HL-60 (cell line): ENCODE data around the gene CD48.

ENCODE experiments used
- CTCF ChIP-seq: IDR thresholded peaks from one replicate; pipeline ENCODE4 v1.5.1; 2011; ENCODE audit warnings: low read length, control low read depth, inconsistent platforms; ENCODE audit not compliant: insufficient read depth
- REST ChIP-seq: IDR thresholded peaks from 2 replicates; pipeline ENCODE4 v1.6.1; 2012; ENCODE audit warnings: low read depth; ENCODE audit not compliant: insufficient replicate concordance

DNA sequence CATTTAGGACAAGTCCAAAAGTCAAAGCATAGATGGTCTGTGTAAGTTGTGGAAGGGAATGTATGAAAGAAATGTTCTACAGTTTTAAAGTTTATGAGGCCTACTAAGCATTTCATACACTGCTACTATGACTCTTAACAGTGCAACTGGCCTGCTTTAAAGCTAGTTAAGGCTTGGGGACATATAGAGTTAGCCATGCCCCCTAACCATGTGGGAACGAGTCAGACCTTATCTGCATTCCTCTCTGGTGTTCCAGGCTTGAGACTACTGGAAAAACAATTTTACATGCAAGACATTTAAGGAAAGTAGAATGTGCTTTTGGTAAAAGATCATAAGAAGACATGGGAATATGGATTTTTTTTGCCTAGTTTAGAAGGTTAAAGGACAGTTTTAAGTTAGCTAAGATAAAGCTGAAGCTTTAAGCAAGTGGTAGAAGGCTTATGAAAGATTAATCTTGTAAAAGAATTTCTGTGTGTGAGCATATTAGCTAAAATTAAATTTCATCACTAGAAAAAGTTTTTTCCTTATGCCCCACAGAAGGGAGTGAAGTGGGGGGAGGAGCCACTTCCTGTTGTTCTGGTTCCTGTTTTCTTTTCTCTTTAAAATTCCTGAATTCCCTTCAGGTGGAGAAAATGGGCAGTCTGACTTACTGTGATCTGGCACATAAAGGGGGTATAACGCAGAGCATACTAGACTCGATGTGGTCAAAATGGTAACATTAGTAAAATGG lies 8.9 kb upstream of the CD48 start:
- TF ChIP-seq CTCF (no peak), REST (no peak)
